Transverse colon (tissue), 4 donors: ENCODE results near the gene OVCH1. TPM values are rescaled to one million over a fixed set of nuclear protein-coding genes. Genes with fewer than 3 reads are reported as not detected.

ENCODE experiments used
- DNase-seq: peaks from one replicate; pipeline ENCODE4 v3.0.0-alpha.2; 2019
- H3K27ac ChIP-seq, 4 donors: fragments of 200-600 bp; sonication (generic); 2 replicates each; pipeline ENCODE4 v1.5.1; 2016 to 2018; ENCODE audit warnings: inconsistent platforms in 4 of 4
- H3K27me3 ChIP-seq: fragments of 200-600 bp; sonication (generic); 2 replicates; pipeline ENCODE4 v1.5.1; 2017; ENCODE audit warnings: inconsistent platforms
- H3K36me3 ChIP-seq, 4 donors: fragments of 200-600 bp; sonication (generic); 2 replicates each; pipeline ENCODE4 v1.5.1; 2017 to 2019; ENCODE audit warnings: inconsistent platforms in 4 of 4
- H3K4me1 ChIP-seq, 4 donors: fragments of 200-600 bp; sonication (generic); 2 replicates each; pipeline ENCODE4 v1.5.1; 2017 to 2020; ENCODE audit warnings: inconsistent platforms in 4 of 4
- H3K4me3 ChIP-seq, 4 donors: fragments of 200-600 bp; sonication (generic); 1 replicate in 1 of 4; 2 replicates in 3 of 4; pipeline versions ENCODE4 v1.5.1 to v1.6.1; 2017 to 2019; ENCODE audit warnings: inconsistent platforms in 4 of 4
- H3K9me3 ChIP-seq, 2 donors: fragments of 200-600 bp; sonication (generic); 2 replicates each; pipeline ENCODE4 v1.5.1; 2017 to 2019; ENCODE audit warnings: inconsistent platforms in 2 of 2
- CTCF ChIP-seq, 5 experiments: fragments of 200-600 bp in 3 of 5; fragments of 450-650 bp in 2 of 5; sonication (generic) in 3 of 5; IDR thresholded peaks; 1 replicate in 2 of 5; 2 replicates in 3 of 5; pipeline ENCODE4 v1.5.1; 2016 to 2017; ENCODE audit warnings: antibody characterized with exemption in 5 of 5, inconsistent platforms in 3 of 5, mild to moderate bottlenecking in 2 of 5, moderate library complexity in 1 of 5
- EP300 ChIP-seq: sonication (generic); formaldehyde crosslinking; IDR thresholded peaks from one replicate; pipeline ENCODE4 v1.6.1; 2017; ENCODE audit warnings: antibody characterized with exemption, low read depth
- POLR2A ChIP-seq: fragments of 450-650 bp; IDR thresholded peaks from one replicate; pipeline ENCODE4 v1.6.1; 2016; ENCODE audit warnings: antibody characterized with exemption, mild to moderate bottlenecking, moderate library complexity
- POLR2AphosphoS5 ChIP-seq, 3 donors: sonication (generic); formaldehyde crosslinking; IDR thresholded peaks; one replicate each; pipeline ENCODE4 v1.6.1; 2016; ENCODE audit warnings: antibody characterized with exemption in 3 of 3
- WGBS, 2 donors: methylation state at CpG; one replicate each; pipeline ENCODE4 v1.1.5; 2018; ENCODE audit warnings: low coverage in 1 of 2; 5-methylcytosine and 5-hydroxymethylcytosine counted together
- in situ Hi-C, 4 donors: fragments of 200-750 bp; cut with MboI; loops; one replicate each; pipeline versions ENCODE4 v1.15.0 to v1.15.1; 2017; ENCODE audit warnings: low sequenced_read_pairs in 3 of 4, low pct_ligation_motif_present in 1 of 4, low pct_unique_long_range_greater_than_20kb in 1 of 4
- intact Hi-C: fragments of 100-400 bp; cut with DNase I; formaldehyde crosslinking; loops from one replicate; pipeline ENCODE4 v1.15.1; 2023; ENCODE audit warnings: low total_unique reads
- total RNA-seq, 4 donors: library from RNA; depleted of rRNA; stranded (reverse); fragments of >200 nt; gene quantifications; one replicate each; pipeline ENCODE4 v1.1.0, GENCODE V29; 2016

The OVCH1 gene
- total RNA-seq, 4 donors from 2014 or later: 0.37 TPM; not detected in 3

- peaks cover 0 to 2% (median under 1%) of the 10 kb centered on the region in 4 donors for H3K4me1 ChIP-seq
- intact Hi-C loops (no loop called here), in situ Hi-C loops (no loop called here)
- no peak overlapping the region for H3K4me3 ChIP-seq
- no peaks in the 10 kb centered on the region for H3K36me3 ChIP-seq
- no peaks in the 10 kb centered on the region for H3K27me3 ChIP-seq
- TF ChIP-seq EP300 (no peak), CTCF (IDR thresholded peaks at IDR 0.05) (no peak), POLR2A (no peak), POLR2AphosphoS5 (IDR thresholded peaks at IDR 0.05) (no peak)
- DNase-seq: no peak
- no peak overlapping the region for H3K27ac ChIP-seq
- 0 to 56% methylated on average over 1 to 4 of the region's 4 CpGs for WGBS, 2 donors
- H3K9me3 ChIP-seq: no peaks in the 10 kb centered on the region
These were observed 36.5 kb upstream of the OVCH1 start for GRCh38 chr12:29533815-29534489.

- 13 to 24% methylated on average over 1 of the region's 1 CpG for WGBS, 2 donors
- in situ Hi-C loops (no loop called here), intact Hi-C loops (no loop called here)
- Histone ChIP-seq H3K4me3 (no peak overlapping the region), H3K9me3 (no peaks in the 10 kb centered on the region), H3K36me3 (no peaks in the 10 kb centered on the region), H3K27ac (no peak overlapping the region), H3K4me1 (peaks cover 0 to 5% (median 0%) of the 10 kb centered on the region in 4 donors), H3K27me3 (no peaks in the 10 kb centered on the region)
- no peak for DNase-seq
- TF ChIP-seq POLR2AphosphoS5 (IDR thresholded peaks at IDR 0.05) (no peak), POLR2A (no peak), CTCF (IDR thresholded peaks at IDR 0.05) (no peak), EP300 (no peak)
These were observed 34.0 kb upstream of the OVCH1 start for GRCh38 chr12:29531471-29531870.

- TF ChIP-seq POLR2A: no peak
- no peak for TF ChIP-seq POLR2AphosphoS5 (IDR thresholded peaks at IDR 0.05)
- TF ChIP-seq EP300: no peak
- TF ChIP-seq CTCF (IDR thresholded peaks at IDR 0.05): no peak
- H3K4me1 ChIP-seq: peaks cover 0 to 5% (median 0%) of the 10 kb centered on the region in 4 donors
- in situ Hi-C loops: no loop called here
- H3K9me3 ChIP-seq: no peaks in the 10 kb centered on the region
- no peak overlapping the region for H3K27ac ChIP-seq
- H3K27me3 ChIP-seq: no peaks in the 10 kb centered on the region
- WGBS, 2 donors: 63 to 66% methylated on average over 1 to 4 of the region's 4 CpGs
- no peak overlapping the region for H3K4me3 ChIP-seq
- no peak for DNase-seq
- H3K36me3 ChIP-seq: no peaks in the 10 kb centered on the region
- intact Hi-C loops: no loop called here
These were observed 33.0 kb upstream of the OVCH1 start for GRCh38 chr12:29530436-29530835.

- Histone ChIP-seq H3K36me3 (no peaks in the 10 kb centered on the region), H3K27ac (no peak overlapping the region), H3K4me3 (no peak overlapping the region), H3K9me3 (no peaks in the 10 kb centered on the region), H3K4me1 (peaks cover 0 to 5% (median 0%) of the 10 kb centered on the region in 4 donors), H3K27me3 (no peaks in the 10 kb centered on the region)
- in situ Hi-C loops (no loop called here), intact Hi-C loops (no loop called here)
- 60 to 71% methylated on average over 4 of the region's 4 CpGs for WGBS, 2 donors
- no peak for TF ChIP-seq CTCF (IDR thresholded peaks at IDR 0.05)
- DNase-seq: no peak
These were observed 30.7 kb upstream of the OVCH1 start for GRCh38 chr12:29528161-29528560.
